ENCODE results near the gene PREX1. TPM values are rescaled to one million over a fixed set of nuclear protein-coding genes. Genes with fewer than 3 reads are reported as not detected.

The PREX1 gene
- total RNA-seq, 1 experiment from 2014 or later: 0.10 TPM

- DNase-seq (ENCODE audit: extremely low read depth, low read depth): no peak
These were observed 209.7 kb downstream of the PREX1 start for GRCh38 chr20:48618052-48618451.

- DNase-seq (ENCODE audit: extremely low read depth, low read depth): no peak
These were observed 210.3 kb downstream of the PREX1 start for GRCh38 chr20:48617481-48617880.

- DNase-seq (ENCODE audit: extremely low read depth, low read depth): no peak
These were observed 211.3 kb downstream of the PREX1 start for GRCh38 chr20:48616481-48616880.

- no peak for DNase-seq (ENCODE audit: extremely low read depth, low read depth)
These were observed 211.9 kb downstream of the PREX1 start for GRCh38 chr20:48615871-48616270.

- no peak for DNase-seq (ENCODE audit: extremely low read depth, low read depth)
These were observed 213.1 kb downstream of the PREX1 start for GRCh38 chr20:48614593-48615274.

GRCh38 chr20:48613926-48614325 is 213.9 kb downstream of the PREX1 start:
- DNase-seq (ENCODE audit: extremely low read depth, low read depth): no peak

GRCh38 chr20:48612335-48612734 is 215.5 kb downstream of the PREX1 start:
- no peak for DNase-seq (ENCODE audit: extremely low read depth, low read depth)

GRCh38 chr20:48610996-48611395 is 216.8 kb downstream of the PREX1 start:
- DNase-seq (ENCODE audit: extremely low read depth, low read depth): no peak

GRCh38 chr20:48609491-48609978 is 218.3 kb downstream of the PREX1 start:
- DNase-seq (ENCODE audit: extremely low read depth, low read depth): no peak

GRCh38 chr20:48608756-48609155 is 219.0 kb downstream of the PREX1 start:
- no peak for DNase-seq (ENCODE audit: extremely low read depth, low read depth)

GRCh38 chr20:48607544-48607865 is 220.3 kb downstream of the PREX1 start:
- DNase-seq (ENCODE audit: extremely low read depth, low read depth): no peak

- no peak for DNase-seq (ENCODE audit: extremely low read depth, low read depth)
These were observed 220.8 kb downstream of the PREX1 start for GRCh38 chr20:48606841-48607543.

- no peak for DNase-seq (ENCODE audit: extremely low read depth, low read depth)
These were observed 221.5 kb downstream of the PREX1 start for GRCh38 chr20:48606172-48606840.

GRCh38 chr20:48605364-48606171 is 222.2 kb downstream of the PREX1 start:
- no peak for DNase-seq (ENCODE audit: extremely low read depth, low read depth)

GRCh38 chr20:48604936-48605335 is 222.9 kb downstream of the PREX1 start:
- DNase-seq (ENCODE audit: extremely low read depth, low read depth): no peak

- DNase-seq (ENCODE audit: extremely low read depth, low read depth): no peak
These were observed 223.4 kb downstream of the PREX1 start for GRCh38 chr20:48604426-48604825.

GRCh38 chr20:48603819-48604405 is 223.9 kb downstream of the PREX1 start:
- DNase-seq (ENCODE audit: extremely low read depth, low read depth): no peak

- no peak for DNase-seq (ENCODE audit: extremely low read depth, low read depth)
These were observed 224.5 kb downstream of the PREX1 start for GRCh38 chr20:48603116-48603818.

- no peak for DNase-seq (ENCODE audit: extremely low read depth, low read depth)
These were observed 226.0 kb downstream of the PREX1 start for GRCh38 chr20:48601798-48602197.

GRCh38 chr20:48600470-48600945 is 227.3 kb downstream of the PREX1 start:
- no peak for DNase-seq (ENCODE audit: extremely low read depth, low read depth)

All from NCI-H460 (cell line).